ENCODE data around the gene LHPP. TPM values are rescaled to one million over a fixed set of nuclear protein-coding genes. Genes with fewer than 3 reads are reported as not detected.

The LHPP gene
- total RNA-seq, 1 donor from 2014 or later, result 7.6 TPM

GRCh38 chr10:124509880-124510632, 48.4 kb downstream of the LHPP start:
- intact Hi-C loops (cut with micrococcal nuclease), result no loop called here
- no peak for DNase-seq
- H3K9me3 ChIP-seq (replicated peaks), result no peaks in the 10 kb centered on the region
- no peak overlapping the region for H3K27ac ChIP-seq (replicated peaks)
- no peaks in the 10 kb centered on the region for H3K27me3 ChIP-seq (ENCODE audit: low read depth)
- no peak overlapping the region for H3K4me3 ChIP-seq
- H3K4me1 ChIP-seq, result no peaks in the 10 kb centered on the region
- no peaks in the 10 kb centered on the region for H3K36me3 ChIP-seq
- no peak for TF ChIP-seq CTCF (IDR thresholded peaks at IDR 0.05; ENCODE audit: borderline replicate concordance)

- Histone ChIP-seq H3K4me3 (no peak overlapping the region), H3K4me1 (no peaks in the 10 kb centered on the region), H3K27ac (replicated peaks) (no peak overlapping the region), H3K36me3 (no peaks in the 10 kb centered on the region), H3K27me3 (ENCODE audit: low read depth) (no peaks in the 10 kb centered on the region), H3K9me3 (replicated peaks) (no peaks in the 10 kb centered on the region)
- DNase-seq, result no peak
- TF ChIP-seq CTCF (IDR thresholded peaks at IDR 0.05; ENCODE audit: borderline replicate concordance), result no peak
- intact Hi-C loops (cut with micrococcal nuclease), result no loop called here
Measured at GRCh38 chr10:124510759-124511158, 49.1 kb downstream of the LHPP start.

- no peak for TF ChIP-seq CTCF (IDR thresholded peaks at IDR 0.05; ENCODE audit: borderline replicate concordance)
Measured at GRCh38 chr10:124511205-124512039, 49.8 kb downstream of the LHPP start.

GRCh38 chr10:124512040-124512428, 50.4 kb downstream of the LHPP start:
- H3K9me3 ChIP-seq (replicated peaks), result no peaks in the 10 kb centered on the region
- no peak overlapping the region for H3K27ac ChIP-seq (replicated peaks)
- intact Hi-C loops (cut with micrococcal nuclease), result no loop called here
- H3K27me3 ChIP-seq (ENCODE audit: low read depth), result no peaks in the 10 kb centered on the region
- no peak for DNase-seq
- H3K4me1 ChIP-seq, result no peaks in the 10 kb centered on the region
- no peak for TF ChIP-seq CTCF (IDR thresholded peaks at IDR 0.05; ENCODE audit: borderline replicate concordance)
- H3K4me3 ChIP-seq, result no peak overlapping the region
- no peaks in the 10 kb centered on the region for H3K36me3 ChIP-seq

More at GRCh38 chr10:124511205-124512039, 49.8 kb downstream of the LHPP start:
- intact Hi-C loops (cut with micrococcal nuclease), result no loop called here
- Histone ChIP-seq H3K4me3 (no peak overlapping the region), H3K9me3 (replicated peaks) (no peaks in the 10 kb centered on the region), H3K27me3 (ENCODE audit: low read depth) (no peaks in the 10 kb centered on the region), H3K27ac (replicated peaks) (no peak overlapping the region), H3K36me3 (no peaks in the 10 kb centered on the region), H3K4me1 (no peaks in the 10 kb centered on the region)
- DNase-seq, result no peak

GRCh38 chr10:124512600-124512999, 51.0 kb downstream of the LHPP start:
- intact Hi-C loops (cut with micrococcal nuclease), result no loop called here
- H3K4me3 ChIP-seq, result no peak overlapping the region

More at GRCh38 chr10:124512600-124512999, 51.0 kb downstream of the LHPP start:
- no peak for TF ChIP-seq CTCF (IDR thresholded peaks at IDR 0.05; ENCODE audit: borderline replicate concordance)
- Histone ChIP-seq H3K27me3 (ENCODE audit: low read depth) (no peaks in the 10 kb centered on the region), H3K4me1 (no peaks in the 10 kb centered on the region), H3K36me3 (no peaks in the 10 kb centered on the region), H3K27ac (replicated peaks) (no peak overlapping the region), H3K9me3 (replicated peaks) (no peaks in the 10 kb centered on the region)
- DNase-seq, result no peak
